ENCODE results near the gene NCCRP1.
"Not testable (repeated sequence)": the region's sequence is repeated elsewhere in the genome, so short reads cannot be mapped to it uniquely, and the experiment has no call there.

The NCCRP1 gene

DNA sequence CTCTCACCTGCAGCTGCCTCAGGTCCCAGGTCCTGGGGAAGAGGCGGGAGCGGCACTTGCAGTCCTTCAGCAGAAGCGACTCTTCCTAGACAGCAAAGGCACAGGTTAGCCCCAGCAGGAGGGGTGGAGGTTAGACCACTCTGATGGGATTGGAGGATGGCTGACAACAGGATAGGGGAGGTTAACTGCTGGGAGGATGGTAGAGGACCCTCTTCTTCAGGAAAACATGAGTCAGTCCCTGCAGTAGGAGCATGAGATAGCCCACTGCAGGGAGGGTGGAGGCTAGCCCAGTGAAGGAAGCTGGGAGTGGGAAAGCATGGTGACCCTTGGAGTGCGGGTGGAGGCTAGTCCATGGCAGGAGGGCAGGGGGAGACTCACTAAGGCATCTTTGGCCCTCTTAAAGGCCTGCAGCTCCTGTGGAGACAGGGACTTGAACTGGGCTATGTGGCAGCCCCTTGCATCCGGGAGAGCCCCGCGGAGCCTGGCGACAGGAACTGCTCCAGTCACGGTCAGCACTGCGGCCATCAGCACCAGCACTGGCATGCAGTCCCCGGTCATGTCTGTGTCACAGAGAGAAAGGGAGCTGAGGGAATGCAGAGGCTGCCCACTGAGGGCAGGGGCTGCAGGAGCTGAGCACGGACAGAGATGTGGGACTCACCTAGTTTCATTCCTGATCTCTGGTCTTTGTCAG, 47.8 kb downstream of the NCCRP1 start, which contains the start of gene IFNL3:
Gene IFNL3, minus strand, starts transcription at position 597 of the 691 bp plus-strand sequence. Its CDS starts 39 bp downstream, at position 558.
- not testable (repeated sequence) for H3K4me1 Mint-ChIP-seq (ENCODE audit: low read depth in 2 of 2); H3K27ac Mint-ChIP-seq; H3K9me3 Mint-ChIP-seq; H3K36me3 Mint-ChIP-seq (ENCODE audit: insufficient read depth); H3K4me3 Mint-ChIP-seq; ATAC-seq (replicated peaks); DNase-seq
- H3K27me3 Mint-ChIP-seq: peaks cover 0 to 33% of the 10 kb centered on the region in 2 donors

- peaks cover 0 to 33% of the 10 kb centered on the region in 2 donors for H3K27me3 Mint-ChIP-seq
- H3K4me3 Mint-ChIP-seq; H3K36me3 Mint-ChIP-seq (ENCODE audit: insufficient read depth); DNase-seq; H3K4me1 Mint-ChIP-seq (ENCODE audit: low read depth in 2 of 2); H3K9me3 Mint-ChIP-seq; H3K27ac Mint-ChIP-seq: not testable (repeated sequence)
- peak; percentile 65 for ATAC-seq (replicated peaks)
Measured at GRCh38 chr19:39245166-39245565, 48.4 kb downstream of the NCCRP1 start.

DNA sequence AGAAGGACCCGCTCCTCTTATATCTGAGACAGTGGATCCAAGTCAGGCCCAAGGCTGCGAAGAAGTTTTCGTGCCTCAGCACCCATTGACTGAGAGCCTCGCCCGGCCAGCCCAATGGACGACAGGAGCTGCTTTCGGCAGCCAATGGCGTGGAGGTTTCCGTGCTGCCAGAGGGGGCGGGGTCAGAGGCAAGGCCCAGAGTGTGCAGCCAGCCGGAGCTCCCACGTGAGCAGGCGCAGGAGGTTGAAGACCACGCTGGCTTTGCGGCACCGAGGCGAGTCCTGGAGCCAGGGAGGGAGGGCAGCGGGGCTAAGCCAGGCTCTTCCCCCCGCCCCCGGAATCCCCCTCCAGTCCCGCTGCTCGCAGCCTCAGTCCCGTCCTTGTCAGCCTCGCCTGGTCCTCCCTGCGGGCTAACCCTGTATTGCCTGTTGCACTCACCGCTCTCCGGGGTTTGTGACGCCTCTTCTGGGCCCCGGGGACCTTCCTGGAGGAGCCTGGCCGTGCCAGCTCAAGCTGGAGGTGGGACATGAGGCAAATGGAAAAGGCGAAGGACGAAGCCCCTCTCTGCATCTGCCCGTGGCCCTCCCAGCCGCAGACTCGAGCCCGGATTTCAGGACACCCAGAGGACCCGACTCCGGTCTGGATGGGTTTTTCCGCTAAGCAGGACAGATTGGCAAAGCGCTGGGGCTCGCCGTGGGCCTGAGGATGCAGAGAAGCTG, 50.3 kb downstream of the NCCRP1 start:
- DNase-seq (no peak), ATAC-seq (replicated peaks) (peak; percentile 61)
- Mint-ChIP-seq H3K27me3 (peaks cover 0 to 33% of the 10 kb centered on the region in 2 donors), H3K4me3 (peak overlapping the region in 1 of 2 donors; percentile 62), H3K4me1 (ENCODE audit: low read depth in 2 of 2) (peaks cover 0 to 6% of the 10 kb centered on the region in 2 donors), H3K9me3 (no peaks in the 10 kb centered on the region), H3K36me3 (ENCODE audit: insufficient read depth) (no peaks in the 10 kb centered on the region), H3K27ac (no peak overlapping the region)

DNA sequence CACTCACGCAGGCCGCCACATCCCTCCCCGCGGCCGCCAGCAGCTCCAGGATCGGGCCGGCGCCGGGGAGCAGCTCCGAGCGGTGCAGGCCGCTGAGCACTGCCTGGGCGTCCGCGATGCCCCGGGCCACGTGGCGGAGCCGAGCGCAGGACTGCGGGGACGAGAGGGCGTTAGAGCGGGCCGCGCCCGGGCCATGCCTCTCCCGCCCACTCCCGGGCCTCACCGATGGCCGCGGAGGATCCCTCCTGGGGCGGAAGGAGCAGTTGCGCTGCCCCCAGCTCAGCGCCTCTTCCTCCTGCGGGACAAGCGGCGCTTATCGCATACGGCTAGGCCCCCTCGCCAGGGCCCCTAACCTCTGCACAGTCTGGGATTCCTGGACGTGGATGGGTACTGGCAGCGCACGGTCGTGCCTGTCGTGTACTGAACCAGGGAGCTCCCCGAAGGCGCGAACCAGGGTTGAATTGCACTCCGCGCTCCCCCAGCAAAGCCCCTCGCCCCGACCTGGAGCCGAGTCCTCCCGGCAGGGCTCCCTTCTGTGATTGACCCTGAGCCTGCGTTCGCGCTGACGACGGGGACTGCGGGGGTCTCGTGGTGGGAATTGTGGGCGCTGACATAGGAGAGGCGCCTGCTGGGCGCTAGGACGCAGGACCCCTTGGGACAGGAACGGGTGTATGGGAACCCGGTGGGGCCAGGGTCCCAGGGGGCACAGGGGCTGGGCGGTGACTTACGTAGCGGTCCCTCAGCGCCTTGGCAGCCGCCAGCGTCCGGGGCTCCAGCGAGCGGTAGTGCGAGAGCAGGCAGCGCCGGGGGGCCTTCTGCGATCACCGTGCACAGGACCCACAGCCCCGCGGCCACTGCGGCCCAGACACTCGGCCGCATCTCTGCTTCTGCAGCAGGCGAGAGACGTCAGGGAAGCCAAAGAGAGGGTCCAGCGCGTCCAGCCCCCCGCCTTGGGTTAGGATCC, 51.2 kb downstream of the NCCRP1 start:
- Mint-ChIP-seq H3K27me3 (peaks cover 0 to 33% of the 10 kb centered on the region in 2 donors), H3K4me1 (ENCODE audit: low read depth in 2 of 2) (peaks cover 0 to 7% of the 10 kb centered on the region in 2 donors), H3K36me3 (ENCODE audit: insufficient read depth) (no peaks in the 10 kb centered on the region), H3K9me3 (no peaks in the 10 kb centered on the region), H3K27ac (no peak overlapping the region), H3K4me3 (peak overlapping the region in 1 of 2 donors; percentile 10)
- ATAC-seq (replicated peaks): peak; percentile 63
- no peak for DNase-seq

DNA sequence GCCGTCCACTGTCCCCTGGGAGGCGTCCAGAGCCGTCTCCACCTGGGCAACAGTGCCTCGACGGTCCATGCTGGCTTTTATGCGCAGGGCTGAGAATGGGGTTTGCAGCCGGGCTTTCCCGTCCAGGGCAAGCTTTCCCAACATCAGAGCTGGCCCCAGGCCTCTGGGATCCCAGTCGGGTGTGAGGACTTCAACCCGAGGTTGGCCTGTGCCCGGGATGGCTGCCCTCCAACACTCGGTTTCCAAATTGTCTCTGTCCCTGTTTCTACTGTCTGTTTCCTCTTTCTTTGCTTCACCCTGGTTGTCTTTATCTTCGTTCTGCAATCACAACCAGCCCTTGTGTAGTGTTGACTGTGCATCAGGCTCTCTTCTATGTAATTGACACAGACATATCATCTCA, 52.0 kb downstream of the NCCRP1 start, which contains the start of gene IFNL4:
Gene IFNL4, minus strand, starts transcription at position 51 of the 400 bp plus-strand sequence.
- H3K36me3 Mint-ChIP-seq (ENCODE audit: insufficient read depth): no peaks in the 10 kb centered on the region
- H3K27me3 Mint-ChIP-seq: peaks cover 0 to 29% of the 10 kb centered on the region in 2 donors
- peak within 1 kb of the TSS in 1 of 2 donors; percentile 29 for H3K4me3 Mint-ChIP-seq
- ATAC-seq (replicated peaks) (no peak), DNase-seq (no peak)
- H3K9me3 Mint-ChIP-seq: no peaks in the 10 kb centered on the region
- peaks cover 0 to 7% of the 10 kb centered on the region in 2 donors for H3K4me1 Mint-ChIP-seq (ENCODE audit: low read depth in 2 of 2)
- H3K27ac Mint-ChIP-seq: no peak within 1 kb of the TSS

DNA sequence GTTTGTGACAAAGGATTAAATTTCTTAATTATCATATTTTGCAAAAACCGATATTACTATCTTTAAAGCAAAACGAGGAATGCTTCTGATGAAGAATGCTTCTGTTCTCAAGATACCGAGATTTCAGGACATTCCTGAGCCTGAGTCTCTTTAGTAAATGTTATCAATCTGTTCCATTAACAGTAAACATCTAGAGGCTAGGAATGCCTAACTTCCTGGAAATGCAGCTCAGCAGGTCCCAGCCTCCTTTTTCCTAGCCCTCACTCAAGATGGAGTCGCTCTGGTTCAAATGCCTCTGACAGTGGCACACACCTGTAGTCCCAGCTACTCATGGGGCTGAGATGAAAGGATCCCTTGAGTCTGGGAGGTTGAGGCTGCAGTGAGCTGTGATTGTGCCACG, 54.3 kb downstream of the NCCRP1 start:
- H3K27me3 Mint-ChIP-seq: peaks cover 0 to 36% of the 10 kb centered on the region in 2 donors
- no peaks in the 10 kb centered on the region for H3K9me3 Mint-ChIP-seq
- no peak for DNase-seq
- ATAC-seq (replicated peaks): no peak
- peak overlapping the region in 1 of 2 donors; percentile 26 for H3K27ac Mint-ChIP-seq
- no peak overlapping the region for H3K4me3 Mint-ChIP-seq
- H3K4me1 Mint-ChIP-seq (ENCODE audit: low read depth in 2 of 2): peaks cover 0 to 7% of the 10 kb centered on the region in 2 donors
- H3K36me3 Mint-ChIP-seq (ENCODE audit: insufficient read depth): no peaks in the 10 kb centered on the region

Data from effector memory CD8-positive, alpha-beta T cell (primary cell).